Measurements from ENCODE around the gene BCKDHA. TPM values are rescaled to one million over a fixed set of nuclear protein-coding genes. Genes with fewer than 3 reads are reported as not detected.

The BCKDHA gene
- total RNA-seq, 3 donors from 2014 or later: 40.3 to 54.6 (median 53.1) TPM

GRCh38 chr19:41421973-41422372 is 24.4 kb downstream of the BCKDHA start:
- no peaks in the 10 kb centered on the region for H3K4me1 ChIP-seq
- no peak overlapping the region for H3K4me3 ChIP-seq
- no peaks in the 10 kb centered on the region for H3K36me3 ChIP-seq
- no peak overlapping the region for H3K27ac ChIP-seq
- no peaks in the 10 kb centered on the region for H3K9me3 ChIP-seq
- no peaks in the 10 kb centered on the region for H3K27me3 ChIP-seq
- TF ChIP-seq POLR2AphosphoS5 (IDR thresholded peaks at IDR 0.05) (no peak), CTCF (IDR thresholded peaks at IDR 0.05) (no peak), POLR2A (IDR thresholded peaks at IDR 0.05) (no peak)
- intact Hi-C loops (cut with DNase I; ENCODE audit: low total_unique reads): no loop called here
- DNase-seq (ENCODE audit: low spot score in 2 of 2): no peak

GRCh38 chr19:41422456-41422855 is 24.8 kb downstream of the BCKDHA start:
- no peak overlapping the region for H3K4me3 ChIP-seq
- no peak for TF ChIP-seq POLR2AphosphoS5 (IDR thresholded peaks at IDR 0.05)
- no peaks in the 10 kb centered on the region for H3K36me3 ChIP-seq
- DNase-seq (ENCODE audit: low spot score in 2 of 2): no peak
- H3K27me3 ChIP-seq: no peaks in the 10 kb centered on the region
- H3K27ac ChIP-seq: no peak overlapping the region
- no peaks in the 10 kb centered on the region for H3K4me1 ChIP-seq
- intact Hi-C loops (cut with DNase I; ENCODE audit: low total_unique reads): no loop called here
- H3K9me3 ChIP-seq: no peaks in the 10 kb centered on the region

GRCh38 chr19:41422955-41423354 is 25.3 kb downstream of the BCKDHA start:
- no peaks in the 10 kb centered on the region for H3K36me3 ChIP-seq
- H3K4me1 ChIP-seq: no peaks in the 10 kb centered on the region
- H3K27ac ChIP-seq: no peak overlapping the region

GRCh38 chr19:41424335-41425173 is 26.9 kb downstream of the BCKDHA start:
- DNase-seq (ENCODE audit: low spot score in 2 of 2): no peak
- no peak overlapping the region for H3K27ac ChIP-seq
- H3K36me3 ChIP-seq: no peaks in the 10 kb centered on the region
- TF ChIP-seq POLR2A (IDR thresholded peaks at IDR 0.05) (no peak), POLR2AphosphoS5 (IDR thresholded peaks at IDR 0.05) (no peak), CTCF (IDR thresholded peaks at IDR 0.05) (no peak)
- no peaks in the 10 kb centered on the region for H3K9me3 ChIP-seq
- H3K4me1 ChIP-seq: peaks cover 0 to 9% of the 10 kb centered on the region in 2 donors
- intact Hi-C loops (cut with DNase I; ENCODE audit: low total_unique reads): no loop called here
- H3K4me3 ChIP-seq: no peak overlapping the region
- no peaks in the 10 kb centered on the region for H3K27me3 ChIP-seq

More at GRCh38 chr19:41422955-41423354, 25.3 kb downstream of the BCKDHA start:
- H3K9me3 ChIP-seq: no peaks in the 10 kb centered on the region
- no peak for TF ChIP-seq POLR2AphosphoS5 (IDR thresholded peaks at IDR 0.05)
- no peak for TF ChIP-seq CTCF (IDR thresholded peaks at IDR 0.05)
- no peak for TF ChIP-seq POLR2A (IDR thresholded peaks at IDR 0.05)
- no peak for DNase-seq (ENCODE audit: low spot score in 2 of 2)
- no peaks in the 10 kb centered on the region for H3K27me3 ChIP-seq
- H3K4me3 ChIP-seq: no peak overlapping the region
- intact Hi-C loops (cut with DNase I; ENCODE audit: low total_unique reads): no loop called here

- no peaks in the 10 kb centered on the region for H3K36me3 ChIP-seq
- no peaks in the 10 kb centered on the region for H3K9me3 ChIP-seq
- TF ChIP-seq CTCF (IDR thresholded peaks at IDR 0.05) (no peak), POLR2AphosphoS5 (IDR thresholded peaks at IDR 0.05) (no peak), POLR2A (IDR thresholded peaks at IDR 0.05) (no peak)
- DNase-seq (ENCODE audit: low spot score in 2 of 2): no peak
- peak overlapping the region in 1 of 2 donors; percentile 12 for H3K27ac ChIP-seq
- H3K4me3 ChIP-seq: no peak overlapping the region
- peaks cover 0 to 9% of the 10 kb centered on the region in 2 donors for H3K4me1 ChIP-seq
- intact Hi-C loops (cut with DNase I; ENCODE audit: low total_unique reads): no loop called here
- H3K27me3 ChIP-seq: no peaks in the 10 kb centered on the region
Observed at GRCh38 chr19:41425174-41426115, 27.8 kb downstream of the BCKDHA start.
